Gastroesophageal sphincter (tissue), 4 donors: ENCODE results near the gene ADCY2. TPM values are rescaled to one million over a fixed set of nuclear protein-coding genes. Genes with fewer than 3 reads are reported as not detected.

ENCODE experiments used
- ATAC-seq: fragments of 150-250 bp; one replicate; pipeline ENCODE4 v1.9.1; 2016; ENCODE audit warnings: mild to moderate bottlenecking, moderate library complexity
- H3K27ac ChIP-seq, 4 donors: fragments of 200-600 bp; sonication (generic) in 3 of 4; 1 replicate in 3 of 4; 2 replicates in 1 of 4; pipeline ENCODE4 v1.5.1; 2016 to 2019
- H3K27me3 ChIP-seq: fragments of 200-600 bp; sonication (generic); one replicate; pipeline ENCODE4 v1.5.1; 2019
- H3K36me3 ChIP-seq, 2 donors: fragments of 200-600 bp; sonication (generic); one replicate each; pipeline ENCODE4 v1.5.1; 2019; ENCODE audit warnings: control low read depth in 1 of 2
- H3K4me1 ChIP-seq, 3 donors: fragments of 200-600 bp; sonication (generic); 1 replicate in 2 of 3; 2 replicates in 1 of 3; pipeline ENCODE4 v1.5.1; 2016 to 2019; ENCODE audit warnings: control low read depth in 2 of 3
- H3K4me3 ChIP-seq, 2 donors: fragments of 200-600 bp; sonication (generic); one replicate each; pipeline ENCODE4 v1.5.1; 2019; ENCODE audit warnings: mild to moderate bottlenecking in 1 of 2, moderate library complexity in 1 of 2
- H3K9me3 ChIP-seq, 3 donors: fragments of 200-600 bp; sonication (generic); one replicate each; pipeline ENCODE4 v1.5.1; 2017 to 2019; ENCODE audit warnings: control low read depth in 2 of 3
- EP300 ChIP-seq: sonication (generic); formaldehyde crosslinking; IDR thresholded peaks from one replicate; pipeline ENCODE4 v1.6.1; 2017; ENCODE audit warnings: antibody characterized with exemption, mild to moderate bottlenecking
- POLR2A ChIP-seq, 2 donors: fragments of 450-650 bp; IDR thresholded peaks; one replicate each; pipeline ENCODE4 v1.6.1; 2017; ENCODE audit warnings: antibody characterized with exemption in 2 of 2, mild to moderate bottlenecking in 2 of 2, moderate library complexity in 1 of 2
- POLR2AphosphoS5 ChIP-seq: sonication (generic); formaldehyde crosslinking; IDR thresholded peaks from one replicate; pipeline ENCODE4 v1.6.1; 2017; ENCODE audit warnings: antibody characterized with exemption
- WGBS, 2 donors: methylation state at CpG; one replicate each; pipeline ENCODE4 v1.1.5; 2018; ENCODE audit warnings: low coverage in 1 of 2; 5-methylcytosine and 5-hydroxymethylcytosine counted together
- total RNA-seq, 4 donors: library from RNA; depleted of rRNA; stranded (reverse); fragments of >200 nt; gene quantifications; one replicate each; pipeline ENCODE4 v1.1.0, GENCODE V29; 2016
- TF ChIP-seq, protein P1 (sequence below), 4 experiments: fragments of 200-600 bp in 2 of 4; fragments of 450-650 bp in 2 of 4; sonication (generic) in 1 of 4; IDR thresholded peaks; one replicate each; pipeline ENCODE4 v1.5.1; 2017 to 2019; ENCODE audit warnings: antibody characterized with exemption in 4 of 4, mild to moderate bottlenecking in 2 of 4, moderate library complexity in 2 of 4

ADCY2 gene
- total RNA-seq, 4 donors from 2014 or later = 5.8 to 15.9 (median 8.9) TPM

DNA sequence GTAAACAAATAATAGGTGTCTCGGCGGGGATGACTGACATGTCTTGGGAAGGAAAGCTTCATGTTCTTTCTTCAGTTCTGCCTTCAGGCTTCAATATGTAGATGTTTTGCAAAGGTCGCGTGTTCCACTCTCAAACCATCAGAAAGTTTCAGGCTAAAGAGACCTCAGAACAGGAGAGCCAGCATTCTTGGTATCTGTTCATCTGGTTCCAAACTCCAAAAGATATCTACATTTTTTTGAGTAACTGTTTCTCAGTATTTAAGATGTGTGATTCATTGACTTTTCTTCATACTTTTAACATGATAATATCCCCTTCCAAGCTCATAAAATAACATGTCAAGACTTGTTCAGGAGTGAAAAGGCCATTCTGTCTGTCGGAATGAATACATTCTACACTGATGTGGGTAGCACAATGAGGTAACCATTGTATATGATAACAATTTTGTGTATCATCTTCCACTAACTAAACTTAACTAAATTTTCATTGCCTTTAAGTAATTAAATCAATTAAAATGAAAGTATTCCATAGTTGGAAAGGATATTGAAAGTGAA is 271.4 kb downstream of the ADCY2 start:
- H3K4me1 ChIP-seq = no peaks in the 10 kb centered on the region
- no peak overlapping the region for H3K27ac ChIP-seq
- 80 to 89% methylated on average over 5 of the region's 5 CpGs for WGBS, 2 donors
- TF ChIP-seq POLR2AphosphoS5 = no peak
- TF ChIP-seq, protein P1, sequence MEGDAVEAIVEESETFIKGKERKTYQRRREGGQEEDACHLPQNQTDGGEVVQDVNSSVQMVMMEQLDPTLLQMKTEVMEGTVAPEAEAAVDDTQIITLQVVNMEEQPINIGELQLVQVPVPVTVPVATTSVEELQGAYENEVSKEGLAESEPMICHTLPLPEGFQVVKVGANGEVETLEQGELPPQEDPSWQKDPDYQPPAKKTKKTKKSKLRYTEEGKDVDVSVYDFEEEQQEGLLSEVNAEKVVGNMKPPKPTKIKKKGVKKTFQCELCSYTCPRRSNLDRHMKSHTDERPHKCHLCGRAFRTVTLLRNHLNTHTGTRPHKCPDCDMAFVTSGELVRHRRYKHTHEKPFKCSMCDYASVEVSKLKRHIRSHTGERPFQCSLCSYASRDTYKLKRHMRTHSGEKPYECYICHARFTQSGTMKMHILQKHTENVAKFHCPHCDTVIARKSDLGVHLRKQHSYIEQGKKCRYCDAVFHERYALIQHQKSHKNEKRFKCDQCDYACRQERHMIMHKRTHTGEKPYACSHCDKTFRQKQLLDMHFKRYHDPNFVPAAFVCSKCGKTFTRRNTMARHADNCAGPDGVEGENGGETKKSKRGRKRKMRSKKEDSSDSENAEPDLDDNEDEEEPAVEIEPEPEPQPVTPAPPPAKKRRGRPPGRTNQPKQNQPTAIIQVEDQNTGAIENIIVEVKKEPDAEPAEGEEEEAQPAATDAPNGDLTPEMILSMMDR (IDR thresholded peaks at IDR 0.05) = no peak
- no peak for TF ChIP-seq EP300
- TF ChIP-seq POLR2A (IDR thresholded peaks at IDR 0.05) = no peak
- H3K36me3 ChIP-seq = no peaks in the 10 kb centered on the region
- H3K27me3 ChIP-seq = no peaks in the 10 kb centered on the region
- no peak for ATAC-seq
- no peaks in the 10 kb centered on the region for H3K9me3 ChIP-seq
- H3K4me3 ChIP-seq = no peak overlapping the region

DNA sequence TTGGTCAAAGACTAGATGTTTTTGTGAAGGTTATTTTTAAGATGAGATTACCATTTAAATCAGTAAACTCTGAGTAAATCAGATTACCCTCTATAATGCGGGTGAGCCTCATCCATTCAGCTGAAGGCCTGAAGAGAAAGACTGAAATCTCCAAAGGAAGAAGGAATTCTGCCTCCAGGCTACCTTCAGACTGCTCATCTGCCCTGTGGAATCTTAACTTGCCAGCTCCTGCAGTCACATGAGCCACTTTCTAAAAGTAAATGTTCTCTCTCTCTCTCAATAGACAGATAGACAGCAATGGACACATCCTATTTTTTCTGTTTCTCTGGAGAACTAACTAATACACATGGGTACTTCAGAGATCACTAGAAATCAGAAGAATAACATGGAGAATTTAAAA is 272.2 kb downstream of the ADCY2 start:
- H3K9me3 ChIP-seq = no peaks in the 10 kb centered on the region
- no peaks in the 10 kb centered on the region for H3K4me1 ChIP-seq
- H3K4me3 ChIP-seq = no peak overlapping the region
- no peak for ATAC-seq
- no peaks in the 10 kb centered on the region for H3K27me3 ChIP-seq
- no peaks in the 10 kb centered on the region for H3K36me3 ChIP-seq
- WGBS, 2 donors = 90 to 100% methylated on average over 1 of the region's 1 CpG
- no peak for TF ChIP-seq EP300
- TF ChIP-seq POLR2A (IDR thresholded peaks at IDR 0.05) = no peak
- TF ChIP-seq, protein P1 (IDR thresholded peaks at IDR 0.05) = no peak
- TF ChIP-seq POLR2AphosphoS5 = no peak
- H3K27ac ChIP-seq = no peak overlapping the region

DNA sequence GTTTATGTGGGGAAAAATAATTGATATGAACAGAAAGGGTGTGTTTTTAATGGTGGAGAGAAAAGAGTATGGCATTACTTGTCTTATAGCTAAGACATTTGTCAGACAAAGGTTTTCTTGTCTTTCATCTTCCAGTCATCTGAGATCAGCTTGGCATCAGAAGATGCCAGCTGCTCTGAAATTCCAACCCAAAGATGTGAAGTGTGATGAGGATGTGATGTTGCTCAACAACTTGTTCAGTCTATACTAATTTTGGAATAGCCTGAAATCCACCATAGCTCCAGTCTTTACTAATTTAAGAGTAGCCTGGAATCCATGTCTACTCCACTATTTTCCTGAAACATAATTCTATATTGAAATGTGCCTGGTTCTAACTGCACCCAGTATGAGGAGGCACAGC is 272.7 kb downstream of the ADCY2 start:
- TF ChIP-seq POLR2A (IDR thresholded peaks at IDR 0.05) (no peak), POLR2AphosphoS5 (no peak), EP300 (no peak)
- TF ChIP-seq, protein P1 (IDR thresholded peaks at IDR 0.05) = no peak
- Histone ChIP-seq H3K36me3 (no peaks in the 10 kb centered on the region), H3K27me3 (no peaks in the 10 kb centered on the region), H3K27ac (no peak overlapping the region), H3K4me1 (no peaks in the 10 kb centered on the region), H3K4me3 (no peak overlapping the region), H3K9me3 (no peaks in the 10 kb centered on the region)
- no peak for ATAC-seq

DNA sequence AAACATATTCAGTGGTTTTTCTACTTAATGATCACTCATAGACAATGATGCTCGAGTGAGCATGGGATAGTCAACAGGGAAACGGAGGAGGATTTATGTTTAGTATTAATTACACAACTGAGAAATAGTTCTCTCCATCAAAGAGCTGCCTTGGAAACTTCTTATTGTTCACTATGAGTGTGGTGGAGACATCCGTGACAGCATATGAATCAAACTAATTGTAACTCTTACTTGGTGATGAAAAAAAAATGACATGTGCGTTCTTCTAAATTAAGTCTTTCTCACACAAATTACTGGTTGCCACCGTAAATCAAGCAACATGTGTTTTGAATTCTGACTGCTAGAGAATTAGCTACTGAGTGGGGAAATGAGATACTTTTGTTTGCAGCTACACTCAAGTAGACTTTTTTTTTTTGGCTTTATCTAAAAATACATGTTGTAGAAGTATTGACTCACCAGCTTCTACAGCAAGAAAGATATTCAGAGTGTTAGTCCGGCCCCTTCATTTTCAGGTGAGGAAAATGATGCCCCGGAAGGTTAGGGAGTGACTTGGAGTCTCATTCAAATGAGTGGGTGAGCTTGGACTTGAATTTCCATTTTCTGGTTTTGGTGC is 275.5 kb downstream of the ADCY2 start:
- ATAC-seq = no peak
- H3K4me3 ChIP-seq = no peak overlapping the region
- H3K4me1 ChIP-seq = no peaks in the 10 kb centered on the region
- H3K27me3 ChIP-seq = no peaks in the 10 kb centered on the region
- WGBS, 2 donors = 57 to 60% methylated on average over 6 to 7 of the region's 7 CpGs
- no peak overlapping the region for H3K27ac ChIP-seq
- TF ChIP-seq, protein P1 (IDR thresholded peaks at IDR 0.05) = no peak
- TF ChIP-seq POLR2AphosphoS5 = no peak
- no peaks in the 10 kb centered on the region for H3K36me3 ChIP-seq
- no peaks in the 10 kb centered on the region for H3K9me3 ChIP-seq

DNA sequence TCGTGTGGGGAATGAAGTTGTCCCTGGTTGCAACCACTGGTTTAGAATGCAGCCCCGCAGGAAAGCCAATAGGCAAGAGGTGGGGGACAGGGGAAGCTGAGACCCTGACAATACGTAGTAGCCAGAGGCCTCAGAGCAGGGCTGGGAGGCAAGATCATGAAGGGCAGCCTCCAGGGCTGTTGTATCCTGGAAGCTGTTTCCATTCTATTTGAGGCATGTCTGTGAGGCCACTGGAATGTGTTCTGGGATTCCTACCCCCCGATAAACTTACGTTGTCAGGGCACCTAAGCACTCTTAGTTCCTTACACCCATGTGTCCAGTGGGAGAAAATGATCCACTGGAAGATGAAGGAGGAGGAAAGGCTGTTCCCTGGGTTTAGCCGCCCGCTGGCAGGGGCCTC is 277.7 kb downstream of the ADCY2 start:
- no peaks in the 10 kb centered on the region for H3K36me3 ChIP-seq
- WGBS, 2 donors = 84 to 90% methylated on average over 2 to 4 of the region's 7 CpGs
- H3K4me3 ChIP-seq = no peak overlapping the region
- no peak overlapping the region for H3K27ac ChIP-seq
- no peaks in the 10 kb centered on the region for H3K9me3 ChIP-seq
- no peaks in the 10 kb centered on the region for H3K27me3 ChIP-seq
- H3K4me1 ChIP-seq = peaks cover 0 to 10% (median 4%) of the 10 kb centered on the region in 3 donors
- TF ChIP-seq POLR2A (IDR thresholded peaks at IDR 0.05) (no peak), POLR2AphosphoS5 (no peak), EP300 (no peak)
- TF ChIP-seq, protein P1 (IDR thresholded peaks at IDR 0.05) = no peak
- ATAC-seq = no peak
